Ramos (cell line): ENCODE measurements around the gene CDHR2.

Experiments
- in situ Hi-C: fragments of 300-500 bp; cut with MboI; formaldehyde crosslinking; loops from one replicate; pipeline ENCODE4 v1.14.3; 2022; ENCODE audit warnings: low sequenced_read_pairs; ENCODE audit not compliant: unreplicated experiment

CDHR2 gene

GRCh38 chr5:176528761-176529115 is 20.4 kb upstream of the CDHR2 start:
- in situ Hi-C loops = loop anchor here (25.0 kb wide), 1 partner anchor 959 kb away; the partner anchor contains the start of gene PDLIM7

GRCh38 chr5:176529116-176529740 is 19.9 kb upstream of the CDHR2 start:
- in situ Hi-C loops = loop anchor here (25.0 kb wide), 1 partner anchor 958 kb away; the partner anchor contains the start of gene PDLIM7

- in situ Hi-C loops = loop anchor here (25.0 kb wide), 1 partner anchor 958 kb away; the partner anchor contains the start of gene PDLIM7
These were observed 19.4 kb upstream of the CDHR2 start for GRCh38 chr5:176529741-176530141.

GRCh38 chr5:176530393-176530982 is 18.7 kb upstream of the CDHR2 start:
- in situ Hi-C loops = loop anchor here (25.0 kb wide), 1 partner anchor 957 kb away; the partner anchor contains the start of gene PDLIM7

- in situ Hi-C loops = loop anchor here (25.0 kb wide), 1 partner anchor 956 kb away; the partner anchor contains the start of gene PDLIM7
These were observed 17.9 kb upstream of the CDHR2 start for GRCh38 chr5:176530983-176531901.

GRCh38 chr5:176531902-176532493 is 17.1 kb upstream of the CDHR2 start:
- in situ Hi-C loops = loop anchor here (25.0 kb wide), 1 partner anchor 955 kb away; the partner anchor contains the start of gene PDLIM7

- in situ Hi-C loops = loop anchor here (25.0 kb wide), 1 partner anchor 955 kb away; the partner anchor contains the start of gene PDLIM7
These were observed 16.3 kb upstream of the CDHR2 start for GRCh38 chr5:176532795-176533194.

GRCh38 chr5:176533390-176533789 is 15.8 kb upstream of the CDHR2 start:
- in situ Hi-C loops = loop anchor here (25.0 kb wide), 1 partner anchor 954 kb away; the partner anchor contains the start of gene PDLIM7

- in situ Hi-C loops = loop anchor here (25.0 kb wide), 1 partner anchor 953 kb away; the partner anchor contains the start of gene PDLIM7
These were observed 15.1 kb upstream of the CDHR2 start for GRCh38 chr5:176533894-176534611.

- in situ Hi-C loops = loop anchor here (25.0 kb wide), 1 partner anchor 953 kb away; the partner anchor contains the start of gene PDLIM7
These were observed 14.5 kb upstream of the CDHR2 start for GRCh38 chr5:176534640-176535039.

GRCh38 chr5:176535101-176535663 is 14.0 kb upstream of the CDHR2 start:
- in situ Hi-C loops = loop anchor here (25.0 kb wide), 1 partner anchor 952 kb away; the partner anchor contains the start of gene PDLIM7

GRCh38 chr5:176535664-176536131 is 13.4 kb upstream of the CDHR2 start:
- in situ Hi-C loops = loop anchor here (25.0 kb wide), 1 partner anchor 952 kb away; the partner anchor contains the start of gene PDLIM7

- in situ Hi-C loops = loop anchor here (25.0 kb wide), 1 partner anchor 951 kb away; the partner anchor contains the start of gene PDLIM7
These were observed 12.8 kb upstream of the CDHR2 start for GRCh38 chr5:176536132-176536901.

- in situ Hi-C loops = loop anchor here (25.0 kb wide), 1 partner anchor 950 kb away; the partner anchor contains the start of gene PDLIM7
These were observed 12.1 kb upstream of the CDHR2 start, which contains the start of gene RNF44 for GRCh38 chr5:176536902-176537553. TSS of gene RNF44 (minus strand) at chr5:176537402. CDS start at chr5:176532472, 4,930 bp downstream.

GRCh38 chr5:176537554-176538229 is 11.4 kb upstream of the CDHR2 start:
- in situ Hi-C loops = loop anchor here (25.0 kb wide), 1 partner anchor 950 kb away; the partner anchor contains the start of gene PDLIM7

- in situ Hi-C loops = loop anchor here (25.0 kb wide), 1 partner anchor 949 kb away; the partner anchor contains the start of gene PDLIM7
These were observed 10.7 kb upstream of the CDHR2 start for GRCh38 chr5:176538230-176538988.
